ENCODE data around the gene PLXNA3.

The PLXNA3 gene

GRCh38 chrX:154434394-154435168 lies 23.5 kb upstream of the PLXNA3 start:
- no peak overlapping the region for H3K27ac ChIP-seq (ENCODE audit: low read depth, low read length)
- H3K4me3 ChIP-seq (ENCODE audit: insufficient read depth, low read length, poor library complexity, severe bottlenecking), result no peak overlapping the region
- no peaks in the 10 kb centered on the region for H3K36me3 ChIP-seq (ENCODE audit: low read length)
- H3K27me3 ChIP-seq (ENCODE audit: low read length), result no peaks in the 10 kb centered on the region
- H3F3A ChIP-seq (ENCODE audit: insufficient read depth), result peaks cover 5% of the 10 kb centered on the region; the same call in 1 of the 2 replicates
- no peaks in the 10 kb centered on the region for H3K9me3 ChIP-seq (ENCODE audit: insufficient read depth, low read length)
- H3K4me2 ChIP-seq (ENCODE audit: low read depth, low read length, poor library complexity, severe bottlenecking), result no peak overlapping the region
- no peak overlapping the region for H2AFZ ChIP-seq (ENCODE audit: low read depth, low read length, severe bottlenecking)
- peaks cover 18% of the 10 kb centered on the region for H3K79me2 ChIP-seq (ENCODE audit: insufficient read depth, low read length)
- no peaks in the 10 kb centered on the region for H4K20me1 ChIP-seq (ENCODE audit: low read depth, low read length)
- H3K9ac ChIP-seq (ENCODE audit: low read length), result no peak overlapping the region
- H3K9me2 ChIP-seq (replicated peaks; ENCODE audit: insufficient read depth, low read length), result no peaks in the 10 kb centered on the region
- TF ChIP-seq EZH2phosphoT487 (conservative IDR thresholded peaks at IDR 0.05; ENCODE audit: low read length), result no peak
- TF ChIP-seq CTCF (IDR thresholded peaks at IDR 0.05; ENCODE audit: insufficient read depth, low read length, poor library complexity, severe bottlenecking), result no peak

- H4K20me1 ChIP-seq (ENCODE audit: low read depth, low read length), result no peaks in the 10 kb centered on the region
- H3K27ac ChIP-seq (ENCODE audit: low read depth, low read length), result no peak overlapping the region
- TF ChIP-seq CTCF (IDR thresholded peaks at IDR 0.05; ENCODE audit: insufficient read depth, low read length, poor library complexity, severe bottlenecking) (no peak), EZH2phosphoT487 (conservative IDR thresholded peaks at IDR 0.05; ENCODE audit: low read length) (no peak)
- no peak overlapping the region for H3K4me3 ChIP-seq (ENCODE audit: insufficient read depth, low read length, poor library complexity, severe bottlenecking)
- no peaks in the 10 kb centered on the region for H3K36me3 ChIP-seq (ENCODE audit: low read length)
- H3K27me3 ChIP-seq (ENCODE audit: low read length), result no peaks in the 10 kb centered on the region
- no peak overlapping the region for H2AFZ ChIP-seq (ENCODE audit: low read depth, low read length, severe bottlenecking)
- peaks cover 18% of the 10 kb centered on the region for H3K79me2 ChIP-seq (ENCODE audit: insufficient read depth, low read length)
- no peak overlapping the region for H3K4me2 ChIP-seq (ENCODE audit: low read depth, low read length, poor library complexity, severe bottlenecking)
- H3K9me2 ChIP-seq (replicated peaks; ENCODE audit: insufficient read depth, low read length), result no peaks in the 10 kb centered on the region
- H3K9me3 ChIP-seq (ENCODE audit: insufficient read depth, low read length), result no peaks in the 10 kb centered on the region
- peaks cover 5% of the 10 kb centered on the region; the same call in 1 of the 2 replicates for H3F3A ChIP-seq (ENCODE audit: insufficient read depth)
- H3K9ac ChIP-seq (ENCODE audit: low read length), result no peak overlapping the region
Observed at GRCh38 chrX:154435171-154435733, 22.8 kb upstream of the PLXNA3 start.

- Histone ChIP-seq H4K20me1 (ENCODE audit: low read depth, low read length) (no peaks in the 10 kb centered on the region), H3K9me2 (replicated peaks; ENCODE audit: insufficient read depth, low read length) (no peaks in the 10 kb centered on the region), H3K4me2 (ENCODE audit: low read depth, low read length, poor library complexity, severe bottlenecking) (peak overlapping the region; percentile 67), H3F3A (ENCODE audit: insufficient read depth) (peaks cover 5% of the 10 kb centered on the region; the same call in 1 of the 2 replicates), H2AFZ (ENCODE audit: low read depth, low read length, severe bottlenecking) (no peak overlapping the region), H3K36me3 (ENCODE audit: low read length) (no peaks in the 10 kb centered on the region), H3K27ac (ENCODE audit: low read depth, low read length) (peak overlapping the region; percentile 50), H3K27me3 (ENCODE audit: low read length) (no peaks in the 10 kb centered on the region), H3K9me3 (ENCODE audit: insufficient read depth, low read length) (no peaks in the 10 kb centered on the region), H3K4me3 (ENCODE audit: insufficient read depth, low read length, poor library complexity, severe bottlenecking) (peak overlapping the region; percentile 67), H3K9ac (ENCODE audit: low read length) (peak overlapping the region; percentile 72), H3K79me2 (ENCODE audit: insufficient read depth, low read length) (peaks cover 15% of the 10 kb centered on the region)
- TF ChIP-seq EZH2phosphoT487 (conservative IDR thresholded peaks at IDR 0.05; ENCODE audit: low read length) (no peak), CTCF (IDR thresholded peaks at IDR 0.05; ENCODE audit: insufficient read depth, low read length, poor library complexity, severe bottlenecking) (no peak)
Observed at GRCh38 chrX:154436374-154436982, 21.6 kb upstream of the PLXNA3 start.
